HepG2 (cell line): ENCODE data around the gene PTPRD. TPM values are rescaled to one million over a fixed set of nuclear protein-coding genes. Genes with fewer than 3 reads are reported as not detected.

Experiments
- ATAC-seq: fragments of 200-7000 bp; cut with Tn5 transposase; 3 replicates; pipeline ENCODE4 v1.9.1; 2020; ENCODE audit warnings: mild to moderate bottlenecking, moderate library complexity
- BruUV-seq: library from RNA; stranded (reverse); fragments of 400-500 nt; replicated peaks from 2 replicates; lab custom pipeline; 2021; lab: Mats Ljungman, UMichigan
- CTCF ChIA-PET: fragments of 300-600 bp; formaldehyde crosslinking; extraction: SDS; loops from one replicate; lab custom pipeline; 2021; ENCODE audit warnings: low total read pairs, inconsistent platforms, low intra/inter-chr PET ratio; lab: Yijun Ruan, JAX
- POLR2A ChIA-PET: fragments of 350-600 bp; sonication (Branson Sonifier 250); formaldehyde crosslinking; loops from one replicate; lab custom pipeline; 2020; ENCODE audit warnings: antibody characterized with exemption, inconsistent platforms; lab: Yijun Ruan, JAX
- DNase-seq: peaks from one replicate; pipeline ENCODE4 v3.0.0-alpha.2; 2015; ENCODE audit warnings: low spot score
- FAIRE-seq: peaks from 3 replicates; lab custom pipeline; 2011; peaks lifted over from hg19 to GRCh38; lab: Jason Lieb, UNC
- H2AFZ ChIP-seq: one replicate; pipeline ENCODE4 v1.6.1; 2011; ENCODE audit warnings: low read length, inconsistent platforms
- H3K27ac ChIP-seq: fragments of 300-600 bp; 3 replicates; pipeline ENCODE4 v1.8.0; 2011; ENCODE audit warnings: mixed run types, mild to moderate bottlenecking, mixed read lengths, low read length, inconsistent platforms; ENCODE audit not compliant: insufficient read depth; ENCODE audit errors: extremely low read length
- H3K27me3 ChIP-seq, 2 experiments: fragments of 200-600 bp in 1 of 2; 2 replicates in 1 of 2; 3 replicates in 1 of 2; pipeline versions ENCODE4 v1.6.0 to v1.8.0; 2011; ENCODE audit warnings: low read length in 2 of 2, mild to moderate bottlenecking in 2 of 2, moderate library complexity in 2 of 2, inconsistent platforms in 1 of 2; ENCODE audit not compliant: insufficient read depth in 2 of 2, control insufficient read depth in 1 of 2
- H3K36me3 ChIP-seq, 2 experiments: fragments of 200-600 bp in 1 of 2; replicated peaks in 1 of 2; 2 replicates in 1 of 2; 3 replicates in 1 of 2; pipeline versions ENCODE4 v1.5.1 to v1.8.0; 2011; ENCODE audit warnings: low read length in 2 of 2, inconsistent platforms in 1 of 2; ENCODE audit not compliant: insufficient read depth in 2 of 2, control insufficient read depth in 1 of 2
- H3K4me1 ChIP-seq: 2 replicates; pipeline ENCODE4 v1.5.1; 2012; ENCODE audit warnings: low read length, inconsistent platforms; ENCODE audit not compliant: insufficient read depth
- H3K4me2 ChIP-seq: 2 replicates; pipeline ENCODE4 v1.6.0; 2011; ENCODE audit warnings: low read depth, low read length, inconsistent platforms
- H3K4me3 ChIP-seq, 3 experiments: fragments of 200-600 bp in 1 of 3; sonication (generic), shearing (Covaris generic) in 1 of 3; replicated peaks in 1 of 3; 2 replicates each; pipeline ENCODE4 v1.5.1; 2011 to 2016; ENCODE audit warnings: low read length in 3 of 3, inconsistent platforms in 2 of 3, low read depth in 2 of 3, mild to moderate bottlenecking in 2 of 3, control low read depth in 1 of 3, mixed read lengths in 1 of 3; ENCODE audit not compliant: insufficient read depth in 1 of 3
- H3K79me2 ChIP-seq: one replicate; pipeline ENCODE4 v1.6.1; 2011; ENCODE audit warnings: low read length, inconsistent platforms; ENCODE audit not compliant: insufficient read depth
- H3K9ac ChIP-seq: 2 replicates; pipeline ENCODE4 v1.6.0; 2011; ENCODE audit warnings: mild to moderate bottlenecking, low read depth, low read length, inconsistent platforms; ENCODE audit not compliant: insufficient read depth
- H3K9me3 ChIP-seq: 2 replicates; pipeline ENCODE4 v1.5.1; 2012; ENCODE audit warnings: mild to moderate bottlenecking, low read length
- H4K20me1 ChIP-seq: 2 replicates; pipeline ENCODE4 v1.6.0; 2011; ENCODE audit warnings: inconsistent platforms, mild to moderate bottlenecking, low read length, moderate library complexity; ENCODE audit not compliant: insufficient read depth
- FOXK1 ChIP-seq: sonication (generic); formaldehyde crosslinking; IDR thresholded peaks from 2 replicates; pipeline ENCODE4 v1.4.0; 2020; ENCODE audit warnings: low read depth, missing genetic modification reagents, borderline replicate concordance
- FOXM1 ChIP-seq: sonication (generic); formaldehyde crosslinking; IDR thresholded peaks from 2 replicates; pipeline ENCODE4 v1.5.0; 2020; ENCODE audit warnings: missing genetic modification reagents
- KAT7 ChIP-seq: IDR thresholded peaks from 2 replicates; pipeline ENCODE4 v1.6.1; 2018; ENCODE audit warnings: borderline replicate concordance, missing compliant biosample characterization
- MNT ChIP-seq: fragments of 450-650 bp; IDR thresholded peaks from 2 replicates; pipeline ENCODE4 v1.6.1; 2016
- SP4 ChIP-seq: sonication (generic); formaldehyde crosslinking; IDR thresholded peaks from 2 replicates; pipeline ENCODE4 v1.8.1; 2023; ENCODE audit warnings: mild to moderate bottlenecking, missing genetic modification reagents
- XBP1 ChIP-seq: sonication (generic); formaldehyde crosslinking; IDR thresholded peaks from 2 replicates; pipeline ENCODE4 v1.5.0; 2020; ENCODE audit warnings: missing genetic modification reagents
- ZBTB3 ChIP-seq: sonication (generic); formaldehyde crosslinking; IDR thresholded peaks from 2 replicates; pipeline ENCODE4 v1.4.0; 2020; ENCODE audit warnings: low read depth, mild to moderate bottlenecking, moderate library complexity, missing genetic modification reagents, borderline replicate concordance
- ZNF180 ChIP-seq: sonication (generic); formaldehyde crosslinking; IDR thresholded peaks from 2 replicates; pipeline ENCODE4 v1.4.0; 2020; ENCODE audit warnings: low read depth, missing genetic modification reagents, borderline replicate concordance
- WGBS: methylation state at CpG from one replicate; pipeline ENCODE4 v1.1.6; 2017; ENCODE audit warnings: low lambda C conversion rate; 5-methylcytosine and 5-hydroxymethylcytosine counted together
- in situ Hi-C: cut with HindIII; loops from 2 replicates; pipeline ENCODE4 v1.10.0; 2017; ENCODE audit warnings: low pct_unique_long_range_greater_than_20kb; ENCODE audit not compliant: extremely low pct_ligation_motif_present
- intact Hi-C: fragments of 100-400 bp; cut with micrococcal nuclease; formaldehyde crosslinking; loops from one replicate; pipeline ENCODE4 v1.10.0; 2022; ENCODE audit not compliant: unreplicated experiment
- polyA plus RNA-seq, 8 experiments: library from polyadenylated mRNA; depleted of rRNA in 3 of 8; stranded (reverse) in 7 of 8; unstranded in 1 of 8; fragments of >200 nt; fragmentation: Illumina TruSeq in 4 of 8; extraction: Trizol in 4 of 8; gene quantifications; 2 replicates each; pipeline versions ENCODE4 v1.2.1 to v1.2.3, GENCODE V29; 2011 to 2016; ENCODE audit warnings: low read depth in 4 of 8, missing spikeins in 1 of 8, mixed read lengths in 1 of 8; ENCODE audit not compliant: insufficient read depth in 1 of 8
- total RNA-seq, 5 experiments: library from RNA; depleted of rRNA; stranded (reverse); fragments of >200 nt; fragmentation: Illumina TruSeq; extraction: Trizol; gene quantifications; 2 replicates each; pipeline ENCODE4 v1.2.3, GENCODE V29; 2016; ENCODE audit warnings: low read depth in 1 of 5
- TF ChIP-seq, protein P1 (sequence below): IDR thresholded peaks from 2 replicates; pipeline ENCODE4 v1.6.1; 2016; ENCODE audit warnings: low read depth, borderline replicate concordance

PTPRD gene
- total and polyA plus RNA-seq, 2 of the 13 experiments (the other 11 are each of a cell fraction or from before 2014, with no cell fraction given) = 0.05 TPM; not detected in 1

- no peak for ATAC-seq
- Histone ChIP-seq H3K9me3 (no peaks in the 10 kb centered on the region), H3K79me2 (no peaks in the 10 kb centered on the region), H3K4me3 (no peak overlapping the region), H3K9ac (no peak overlapping the region), H3K4me1 (no peaks in the 10 kb centered on the region), H3K4me2 (no peak overlapping the region), H3K36me3 (no peaks in the 10 kb centered on the region), H3K27ac (no peak overlapping the region), H3K27me3 (no peaks in the 10 kb centered on the region), H2AFZ (no peak overlapping the region), H4K20me1 (no peaks in the 10 kb centered on the region)
- no TSS peak for BruUV-seq
- ChIA-PET CTCF (no interaction called here), POLR2A (no interaction called here)
- 5% methylated on average over 1 of the region's 1 CpG for WGBS
- in situ Hi-C loops (no loop called here), intact Hi-C loops (no loop called here)
- no peak for TF ChIP-seq SP4
- no peak for TF ChIP-seq FOXM1 (CRISPR knock-in tag)
- no peak for TF ChIP-seq ZBTB3 (CRISPR knock-in tag)
- TF ChIP-seq KAT7 (CRISPR knock-in tag) = no peak
- no peak for TF ChIP-seq ZNF180 (CRISPR knock-in tag)
- no peak for TF ChIP-seq FOXK1 (CRISPR knock-in tag)
- TF ChIP-seq MNT = no peak
- TF ChIP-seq, protein P1, sequence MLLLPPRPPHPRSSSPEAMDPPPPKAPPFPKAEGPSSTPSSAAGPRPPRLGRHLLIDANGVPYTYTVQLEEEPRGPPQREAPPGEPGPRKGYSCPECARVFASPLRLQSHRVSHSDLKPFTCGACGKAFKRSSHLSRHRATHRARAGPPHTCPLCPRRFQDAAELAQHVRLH (CRISPR knock-in tag) = no peak
- TF ChIP-seq XBP1 (CRISPR knock-in tag) = no peak
- no peak for DNase-seq
- no peak for FAIRE-seq
Observed at GRCh38 chr9:9299134-9299533, 1313.7 kb downstream of the PTPRD start.
